Keratinocyte (primary cell): ENCODE data around the gene VPS13D. TPM values are rescaled to one million over a fixed set of nuclear protein-coding genes. Genes with fewer than 3 reads are reported as not detected.

ENCODE experiments used
- DNase-seq: peaks from one replicate; pipeline ENCODE4 v3.0.0-alpha.2; 2011; ENCODE audit warnings: low read depth, missing footprints, low spot score
- FAIRE-seq: peaks from 2 replicates; lab custom pipeline; 2011; peaks lifted over from hg19 to GRCh38; lab: Jason Lieb, UNC
- H2AFZ ChIP-seq: 2 replicates; pipeline ENCODE4 v1.6.0; 2012; ENCODE audit warnings: low read length, control low read depth, inconsistent platforms; ENCODE audit not compliant: control insufficient read depth
- H3K27ac ChIP-seq: 2 replicates; pipeline ENCODE4 v1.5.1; 2011; ENCODE audit warnings: low read length; ENCODE audit not compliant: control insufficient read depth, insufficient read depth
- H3K27me3 ChIP-seq: 3 replicates; pipeline ENCODE4 v1.6.0; 2011; ENCODE audit warnings: low read length; ENCODE audit not compliant: control insufficient read depth, insufficient read depth; ENCODE audit errors: extremely low read depth
- H3K36me3 ChIP-seq, 2 experiments: 2 replicates in 1 of 2; 3 replicates in 1 of 2; pipeline ENCODE4 v1.5.1; 2011; ENCODE audit warnings: low read length in 2 of 2, mild to moderate bottlenecking in 1 of 2; ENCODE audit not compliant: control insufficient read depth in 2 of 2, insufficient read depth in 2 of 2; ENCODE audit errors: extremely low read depth in 1 of 2
- H3K4me1 ChIP-seq: 3 replicates; pipeline ENCODE4 v1.5.1; 2011; ENCODE audit warnings: low read length; ENCODE audit not compliant: control insufficient read depth, insufficient read depth; ENCODE audit errors: extremely low read depth
- H3K4me2 ChIP-seq: 3 replicates; pipeline ENCODE4 v1.6.0; 2011; ENCODE audit warnings: low read depth, low read length; ENCODE audit not compliant: control insufficient read depth, insufficient read depth; ENCODE audit errors: extremely low read depth
- H3K4me3 ChIP-seq, 3 experiments: fragments of 200-600 bp in 1 of 3; sonication (generic) in 1 of 3; 2 replicates in 2 of 3; 3 replicates in 1 of 3; pipeline ENCODE4 v1.5.1; 2011 to 2016; ENCODE audit warnings: low read length in 3 of 3, mild to moderate bottlenecking in 3 of 3, control low read depth in 2 of 3, inconsistent platforms in 1 of 3, low read depth in 1 of 3, mixed read lengths in 1 of 3, mixed run types in 1 of 3, moderate library complexity in 1 of 3; ENCODE audit not compliant: control insufficient read depth in 2 of 3, insufficient read depth in 2 of 3; ENCODE audit errors: extremely low read depth in 1 of 3
- H3K79me2 ChIP-seq: 2 replicates; pipeline ENCODE4 v1.6.0; 2012; ENCODE audit warnings: low read length; ENCODE audit not compliant: control insufficient read depth, insufficient read depth
- H3K9ac ChIP-seq: 3 replicates; pipeline ENCODE4 v1.6.0; 2011; ENCODE audit warnings: low read length; ENCODE audit not compliant: control insufficient read depth, insufficient read depth; ENCODE audit errors: extremely low read depth
- H3K9me1 ChIP-seq: 3 replicates; pipeline ENCODE4 v1.6.0; 2011; ENCODE audit warnings: low read length; ENCODE audit not compliant: control insufficient read depth, insufficient read depth; ENCODE audit errors: extremely low read depth
- H3K9me3 ChIP-seq: 2 replicates; pipeline ENCODE4 v1.5.1; 2012; ENCODE audit warnings: low read depth, low read length; ENCODE audit not compliant: control insufficient read depth
- H4K20me1 ChIP-seq: 3 replicates; pipeline ENCODE4 v1.6.0; 2011; ENCODE audit warnings: low read length; ENCODE audit not compliant: control insufficient read depth, insufficient read depth; ENCODE audit errors: extremely low read depth
- EZH2 ChIP-seq: IDR thresholded peaks from one replicate; pipeline ENCODE4 v1.6.1; 2012; ENCODE audit warnings: inconsistent platforms, mild to moderate bottlenecking, low read length, moderate library complexity
- dilution Hi-C: fragments of 300-500 bp; cut with MboI; formaldehyde crosslinking; loops from one replicate; pipeline ENCODE4 v1.7.0; 2020; ENCODE audit warnings: low sequenced_read_pairs; ENCODE audit not compliant: extremely low pct_ligation_motif_present
- polyA plus RNA-seq, 5 experiments: library from polyadenylated mRNA; depleted of rRNA in 3 of 5; stranded (reverse) in 3 of 5; stranded (forward) in 1 of 5; unstranded in 1 of 5; fragments of >200 nt; gene quantifications; 1 replicate in 1 of 5; 2 replicates in 3 of 5; 3 replicates in 1 of 5; pipeline versions ENCODE4 v1.2.1 to v1.2.3, GENCODE V29; 2011 to 2012; ENCODE audit warnings: missing spikeins in 2 of 5, low read depth in 1 of 5, low replicate concordance in 1 of 5
- TF ChIP-seq, protein P1 (sequence below), 3 experiments: IDR thresholded peaks in 1 of 3; conservative IDR thresholded peaks in 1 of 3; optimal IDR thresholded peaks in 1 of 3; 2 replicates in 2 of 3; 3 replicates in 1 of 3; pipeline versions ENCODE3 to v1.5.1; 2011; ENCODE audit warnings: low read length in 3 of 3, mild to moderate bottlenecking in 3 of 3, moderate library complexity in 2 of 3, control low read depth in 1 of 3, inconsistent platforms in 1 of 3; ENCODE audit not compliant: insufficient read depth in 2 of 3; ENCODE audit errors: extremely low read depth in 1 of 3

Gene VPS13D
- polyA plus RNA-seq, 1 donor (not counting 4 experiments of a cell fraction or from before 2014, with no cell fraction given) = 19.0 TPM

- H3K4me1 ChIP-seq = no peaks in the 10 kb centered on the region
These were observed 43.7 kb upstream of the VPS13D start for GRCh38 chr1:12185918-12186678.

DNA sequence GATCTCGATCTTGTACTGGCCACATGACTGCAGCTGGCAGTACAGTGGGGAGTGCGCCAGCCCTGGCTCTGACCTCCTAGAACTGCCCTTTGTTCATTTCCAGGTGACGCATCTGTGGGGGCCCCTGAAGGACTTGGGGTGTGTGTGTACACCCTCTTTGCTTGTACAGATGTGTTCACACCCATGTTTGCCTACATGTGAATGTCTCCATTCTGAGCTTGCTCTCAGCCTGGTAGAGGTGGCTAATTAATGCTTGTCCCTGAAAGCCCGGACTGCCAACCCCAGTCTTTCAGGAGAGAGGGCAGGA, 43.2 kb upstream of the VPS13D start:
- Histone ChIP-seq H3K4me1 (no peaks in the 10 kb centered on the region), H3K9me1 (no peaks in the 10 kb centered on the region), H3K4me2 (no peak overlapping the region), H3K27ac (no peak overlapping the region), H3K79me2 (no peaks in the 10 kb centered on the region), H2AFZ (no peak overlapping the region), H3K36me3 (no peaks in the 10 kb centered on the region), H3K4me3 (no peak overlapping the region), H3K9ac (no peak overlapping the region), H3K9me3 (no peaks in the 10 kb centered on the region), H4K20me1 (no peaks in the 10 kb centered on the region), H3K27me3 (peaks cover 35% of the 10 kb centered on the region)
- TF ChIP-seq EZH2 = no peak
- TF ChIP-seq, protein P1, sequence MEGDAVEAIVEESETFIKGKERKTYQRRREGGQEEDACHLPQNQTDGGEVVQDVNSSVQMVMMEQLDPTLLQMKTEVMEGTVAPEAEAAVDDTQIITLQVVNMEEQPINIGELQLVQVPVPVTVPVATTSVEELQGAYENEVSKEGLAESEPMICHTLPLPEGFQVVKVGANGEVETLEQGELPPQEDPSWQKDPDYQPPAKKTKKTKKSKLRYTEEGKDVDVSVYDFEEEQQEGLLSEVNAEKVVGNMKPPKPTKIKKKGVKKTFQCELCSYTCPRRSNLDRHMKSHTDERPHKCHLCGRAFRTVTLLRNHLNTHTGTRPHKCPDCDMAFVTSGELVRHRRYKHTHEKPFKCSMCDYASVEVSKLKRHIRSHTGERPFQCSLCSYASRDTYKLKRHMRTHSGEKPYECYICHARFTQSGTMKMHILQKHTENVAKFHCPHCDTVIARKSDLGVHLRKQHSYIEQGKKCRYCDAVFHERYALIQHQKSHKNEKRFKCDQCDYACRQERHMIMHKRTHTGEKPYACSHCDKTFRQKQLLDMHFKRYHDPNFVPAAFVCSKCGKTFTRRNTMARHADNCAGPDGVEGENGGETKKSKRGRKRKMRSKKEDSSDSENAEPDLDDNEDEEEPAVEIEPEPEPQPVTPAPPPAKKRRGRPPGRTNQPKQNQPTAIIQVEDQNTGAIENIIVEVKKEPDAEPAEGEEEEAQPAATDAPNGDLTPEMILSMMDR (optimal IDR thresholded peaks at IDR 0.05 in 1 of 3, IDR thresholded peaks at IDR 0.05 in 1 of 3, conservative IDR thresholded peaks at IDR 0.05 in 1 of 3; ENCODE audit: extremely low read depth in 1 of 3, insufficient read depth in 2 of 3, low read length in 3 of 3) = no peak
- FAIRE-seq (no peak), DNase-seq (no peak)
- dilution Hi-C loops = no loop called here

More at GRCh38 chr1:12185918-12186678, 43.7 kb upstream of the VPS13D start:
- Histone ChIP-seq H4K20me1 (no peaks in the 10 kb centered on the region), H3K27me3 (peaks cover 30% of the 10 kb centered on the region), H2AFZ (no peak overlapping the region), H3K9me3 (no peaks in the 10 kb centered on the region), H3K27ac (no peak overlapping the region), H3K4me2 (no peak overlapping the region), H3K9me1 (no peaks in the 10 kb centered on the region), H3K4me3 (no peak overlapping the region), H3K36me3 (no peaks in the 10 kb centered on the region), H3K9ac (no peak overlapping the region), H3K79me2 (no peaks in the 10 kb centered on the region)
- FAIRE-seq = no peak
- TF ChIP-seq, protein P1 (optimal IDR thresholded peaks at IDR 0.05 in 1 of 3, IDR thresholded peaks at IDR 0.05 in 1 of 3, conservative IDR thresholded peaks at IDR 0.05 in 1 of 3; ENCODE audit: extremely low read depth in 1 of 3, insufficient read depth in 2 of 3, low read length in 3 of 3) = no peak
- TF ChIP-seq EZH2 = no peak
- no peak for DNase-seq
- dilution Hi-C loops = no loop called here
